ENCODE measurements around the gene MAT2B.

GRCh38 chr5:163567811-163568210, 62.4 kb downstream of the MAT2B start:
- TF ChIP-seq CTCF (IDR thresholded peaks at IDR 0.05 in 4 of 5, conservative IDR thresholded peaks at IDR 0.05 in 1 of 5), result no peak
- TF ChIP-seq POLR2A (IDR thresholded peaks at IDR 0.05), result no peak
